ENCODE measurements around the gene JPH2.

JPH2 gene

DNA sequence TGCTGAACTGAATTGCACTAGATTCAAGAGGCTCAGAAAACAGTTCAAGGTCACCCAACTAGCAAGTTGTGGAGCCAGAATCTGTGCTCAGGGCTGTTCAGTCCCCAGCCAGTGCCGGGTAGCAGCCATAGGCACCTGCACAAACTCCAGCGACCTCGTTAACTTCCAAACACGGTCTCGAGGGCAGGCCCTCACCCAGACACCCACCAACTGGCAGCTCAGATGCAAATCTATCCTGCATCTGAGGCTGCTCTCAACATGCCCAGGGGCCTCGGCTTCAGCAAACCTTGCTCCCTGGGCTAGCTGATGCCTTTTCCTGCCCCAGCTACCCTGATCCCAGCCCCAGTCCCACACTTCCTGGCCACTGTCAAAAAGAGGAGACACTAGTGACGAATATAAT, 3.7 kb downstream of the JPH2 start:
- H3K4me3 ChIP-seq (ENCODE audit: control insufficient read depth, low read depth, low read length), result no peak overlapping the region

DNA sequence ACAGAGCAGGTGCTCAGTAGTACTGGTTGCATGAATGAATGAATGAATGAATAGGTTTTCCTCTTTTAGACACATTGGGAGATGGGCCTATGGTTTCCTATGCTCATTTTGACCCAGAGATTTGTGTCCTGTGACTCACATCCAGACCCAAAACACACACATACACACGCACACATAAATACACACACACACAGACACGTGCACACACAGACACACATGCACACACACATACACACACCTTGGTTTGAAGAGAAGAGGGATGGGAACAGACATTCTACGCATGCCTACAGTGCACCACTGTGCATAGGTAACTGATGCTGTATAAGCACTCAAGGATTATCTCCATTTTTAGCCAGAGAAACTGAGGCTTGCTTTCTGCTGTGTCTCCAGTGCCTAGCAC, 4.1 kb downstream of the JPH2 start:
- no peak for DNase-seq (ENCODE audit: low read depth)
- TF ChIP-seq, protein P1, sequence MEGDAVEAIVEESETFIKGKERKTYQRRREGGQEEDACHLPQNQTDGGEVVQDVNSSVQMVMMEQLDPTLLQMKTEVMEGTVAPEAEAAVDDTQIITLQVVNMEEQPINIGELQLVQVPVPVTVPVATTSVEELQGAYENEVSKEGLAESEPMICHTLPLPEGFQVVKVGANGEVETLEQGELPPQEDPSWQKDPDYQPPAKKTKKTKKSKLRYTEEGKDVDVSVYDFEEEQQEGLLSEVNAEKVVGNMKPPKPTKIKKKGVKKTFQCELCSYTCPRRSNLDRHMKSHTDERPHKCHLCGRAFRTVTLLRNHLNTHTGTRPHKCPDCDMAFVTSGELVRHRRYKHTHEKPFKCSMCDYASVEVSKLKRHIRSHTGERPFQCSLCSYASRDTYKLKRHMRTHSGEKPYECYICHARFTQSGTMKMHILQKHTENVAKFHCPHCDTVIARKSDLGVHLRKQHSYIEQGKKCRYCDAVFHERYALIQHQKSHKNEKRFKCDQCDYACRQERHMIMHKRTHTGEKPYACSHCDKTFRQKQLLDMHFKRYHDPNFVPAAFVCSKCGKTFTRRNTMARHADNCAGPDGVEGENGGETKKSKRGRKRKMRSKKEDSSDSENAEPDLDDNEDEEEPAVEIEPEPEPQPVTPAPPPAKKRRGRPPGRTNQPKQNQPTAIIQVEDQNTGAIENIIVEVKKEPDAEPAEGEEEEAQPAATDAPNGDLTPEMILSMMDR (conservative IDR thresholded peaks at IDR 0.05; ENCODE audit: control insufficient read depth, insufficient read depth, low read depth, low read length), result no peak
- no peak overlapping the region for H3K4me3 ChIP-seq (ENCODE audit: control insufficient read depth, low read depth, low read length)

More for the DNA sequence above, 3.7 kb downstream of the JPH2 start:
- no peak for DNase-seq (ENCODE audit: low read depth)
- TF ChIP-seq, protein P1 (conservative IDR thresholded peaks at IDR 0.05; ENCODE audit: control insufficient read depth, insufficient read depth, low read depth, low read length), result no peak

DNA sequence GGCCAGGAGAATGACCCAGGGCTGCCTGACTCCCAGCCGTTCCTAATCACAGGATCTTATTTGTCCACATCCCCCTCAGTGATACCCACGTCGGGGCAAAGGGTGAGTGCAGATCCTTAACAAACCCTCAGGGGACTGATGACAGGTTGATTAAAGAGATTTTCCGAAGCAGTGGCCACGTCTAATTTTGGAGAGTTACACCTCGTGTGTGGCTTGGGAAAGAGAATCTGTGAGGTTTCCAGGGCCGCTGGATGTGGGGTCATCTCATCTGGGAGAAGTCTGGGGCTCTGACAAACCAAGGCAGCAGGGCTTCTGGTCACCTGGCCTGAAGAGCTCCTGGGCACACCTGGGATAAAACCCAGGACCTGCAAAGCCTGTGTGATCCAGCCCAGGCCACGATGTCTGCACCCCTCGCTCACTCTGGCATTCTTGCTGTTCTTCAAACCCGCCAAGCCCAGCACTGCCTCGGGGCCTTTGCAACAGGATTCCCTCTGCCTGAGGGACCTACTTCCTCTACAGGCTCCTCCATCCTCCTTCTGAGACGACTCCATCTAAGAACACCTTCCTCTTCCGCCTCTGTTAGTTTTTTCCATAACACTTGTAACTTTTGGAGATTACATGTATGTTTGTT, 4.7 kb downstream of the JPH2 start:
- no peak overlapping the region for H3K4me3 ChIP-seq (ENCODE audit: control insufficient read depth, low read depth, low read length)

DNA sequence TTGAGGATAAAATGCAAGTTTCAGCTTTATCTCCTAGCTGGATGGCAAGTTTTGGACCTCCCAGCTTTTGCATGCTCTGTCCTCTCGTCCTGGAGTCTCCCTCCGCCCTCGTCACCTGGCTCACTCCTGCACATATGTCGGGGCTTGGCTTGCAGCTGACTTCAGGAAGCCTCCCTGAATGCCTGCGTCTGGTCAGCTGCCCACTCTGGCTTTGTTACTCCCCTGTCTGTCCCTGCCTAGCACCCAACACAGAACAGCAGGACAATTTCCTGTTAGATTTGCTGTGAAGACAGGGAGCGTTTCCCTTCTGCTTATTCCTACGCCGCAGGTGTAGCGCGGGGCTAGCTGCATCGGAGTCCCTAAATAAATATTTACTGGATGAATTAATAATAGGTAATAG, 5.4 kb downstream of the JPH2 start:
- H3K4me3 ChIP-seq (ENCODE audit: control insufficient read depth, low read depth, low read length), result no peak overlapping the region
- DNase-seq (ENCODE audit: low read depth), result no peak
- TF ChIP-seq, protein P1 (conservative IDR thresholded peaks at IDR 0.05; ENCODE audit: control insufficient read depth, insufficient read depth, low read depth, low read length), result no peak

More for the DNA sequence above, 4.7 kb downstream of the JPH2 start:
- DNase-seq (ENCODE audit: low read depth), result no peak
- TF ChIP-seq, protein P1 (conservative IDR thresholded peaks at IDR 0.05; ENCODE audit: control insufficient read depth, insufficient read depth, low read depth, low read length), result no peak

DNA sequence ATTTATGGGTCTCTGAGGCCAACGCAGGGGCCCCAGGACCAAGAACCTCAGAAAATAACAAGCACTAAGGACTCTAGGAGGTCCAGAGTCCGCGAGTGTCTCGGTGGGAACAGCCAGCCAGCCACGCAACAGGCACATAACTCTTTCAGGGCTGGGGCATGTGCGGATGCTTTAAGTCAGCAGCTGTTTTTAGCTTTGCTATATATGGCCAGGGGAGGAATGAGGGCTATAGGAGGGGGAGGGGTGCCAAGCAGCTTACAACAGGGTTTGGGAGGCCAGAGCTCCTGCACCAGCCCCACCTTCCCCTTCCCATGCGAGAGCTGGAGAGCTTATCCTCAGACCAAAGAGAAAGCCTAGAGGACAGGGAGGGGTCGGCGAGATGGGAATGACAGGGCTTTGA, 6.2 kb downstream of the JPH2 start:
- DNase-seq (ENCODE audit: low read depth), result no peak
- TF ChIP-seq, protein P1 (conservative IDR thresholded peaks at IDR 0.05; ENCODE audit: control insufficient read depth, insufficient read depth, low read depth, low read length), result no peak
- no peak overlapping the region for H3K4me3 ChIP-seq (ENCODE audit: control insufficient read depth, low read depth, low read length)

DNA sequence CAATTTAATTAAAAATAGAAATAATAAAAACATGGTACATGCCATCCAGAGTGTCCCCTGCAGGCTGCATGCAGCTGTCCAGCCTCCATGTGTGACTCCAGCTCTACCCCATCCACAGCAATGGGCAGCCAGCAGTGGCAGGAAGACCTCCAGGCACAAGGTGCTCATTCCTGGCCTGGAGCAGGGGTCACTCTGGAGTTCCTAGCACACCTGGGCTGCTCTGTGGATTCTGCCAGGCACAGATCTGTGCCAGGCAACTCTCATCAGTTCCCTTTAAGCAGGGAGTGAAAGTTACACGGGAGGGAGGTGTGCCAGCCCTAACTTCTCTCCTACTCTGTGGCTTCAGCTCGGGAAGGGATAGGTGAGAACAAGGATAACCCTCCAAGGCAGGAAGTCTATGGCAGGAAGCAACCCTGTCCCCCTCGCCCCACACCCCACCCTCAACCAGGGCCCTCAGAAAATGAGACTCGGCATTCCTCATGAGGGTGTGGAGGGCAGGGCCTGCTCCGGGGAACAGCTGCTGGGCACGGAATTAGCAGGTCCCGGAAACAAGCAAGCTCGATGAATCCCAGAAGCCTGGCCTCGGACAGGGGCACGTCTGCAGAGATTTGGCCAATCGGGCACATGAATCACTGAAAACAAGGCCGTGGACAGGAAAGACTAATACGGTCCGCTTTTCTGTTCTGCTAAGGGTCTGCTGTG, 10.0 kb downstream of the JPH2 start:
- no peak overlapping the region for H3K4me3 ChIP-seq (ENCODE audit: control insufficient read depth, low read depth, low read length)
- no peak for DNase-seq (ENCODE audit: low read depth)
- TF ChIP-seq, protein P1 (conservative IDR thresholded peaks at IDR 0.05; ENCODE audit: control insufficient read depth, insufficient read depth, low read depth, low read length), result no peak

Measured in fibroblast of mammary gland (primary cell).